Caco-2 (cell line): Measurements from ENCODE around the gene AKAP9. TPM values are rescaled to one million over a fixed set of nuclear protein-coding genes. Genes with fewer than 3 reads are reported as not detected.

Experiments used
- BruUV-seq: library from RNA; stranded (reverse); fragments of 400-500 nt; replicated peaks from 2 replicates; lab custom pipeline; 2021; lab: Mats Ljungman, UMichigan
- CTCF ChIA-PET: fragments of 300-600 bp; sonication (Branson Sonifier 250); formaldehyde crosslinking; loops from one replicate; lab custom pipeline; 2022; ENCODE audit warnings: antibody characterized with exemption; lab: Charles Lee
- POLR2A ChIA-PET: fragments of 300-600 bp; sonication (Branson Sonifier 250); formaldehyde crosslinking; loops from one replicate; lab custom pipeline; 2022; ENCODE audit warnings: antibody characterized with exemption; lab: Charles Lee
- DNase-seq, 2 experiments: peaks; one replicate each; pipeline versions ENCODE4 v3.0.0 to v3.0.0-alpha.2; 2020 to 2022
- H3K27me3 ChIP-seq: replicated peaks from 2 replicates; pipeline ENCODE4 v1.6.0; 2011; ENCODE audit warnings: low read length; ENCODE audit not compliant: control insufficient read depth, insufficient read depth
- H3K36me3 ChIP-seq: 2 replicates; pipeline ENCODE4 v1.5.1; 2011; ENCODE audit warnings: low read length; ENCODE audit not compliant: control insufficient read depth, insufficient read depth
- H3K4me1 ChIP-seq: fragments of 250-450 bp; sonication (Bioruptor Pico); 2 replicates; pipeline ENCODE4 v1.5.1; 2020; ENCODE audit warnings: mild to moderate bottlenecking
- H3K4me3 ChIP-seq: 2 replicates; pipeline ENCODE4 v1.5.1; 2011; ENCODE audit warnings: low read depth, mild to moderate bottlenecking, control low read depth, low read length
- H3K9me3 ChIP-seq: fragments of 250-450 bp; sonication (Bioruptor Pico); 2 replicates; pipeline ENCODE4 v1.5.1; 2020; ENCODE audit warnings: mild to moderate bottlenecking, moderate library complexity
- H3K27ac Mint-ChIP-seq: one replicate; pipeline ENCODE4 v1.8.0; 2022; ENCODE audit warnings: mixed read lengths; ENCODE audit not compliant: unreplicated experiment
- H3K27me3 Mint-ChIP-seq: one replicate; pipeline ENCODE4 v1.8.0; 2022; ENCODE audit warnings: mixed read lengths; ENCODE audit not compliant: insufficient read depth, unreplicated experiment
- H3K36me3 Mint-ChIP-seq: one replicate; pipeline ENCODE4 v1.8.0; 2022; ENCODE audit warnings: mild to moderate bottlenecking, mixed read lengths; ENCODE audit not compliant: insufficient read depth, unreplicated experiment
- H3K4me1 Mint-ChIP-seq: one replicate; pipeline ENCODE4 v1.8.0; 2022; ENCODE audit warnings: low read depth, mixed read lengths; ENCODE audit not compliant: unreplicated experiment
- H3K4me3 Mint-ChIP-seq: one replicate; pipeline ENCODE4 v1.8.0; 2022; ENCODE audit warnings: mild to moderate bottlenecking, moderate library complexity, mixed read lengths; ENCODE audit not compliant: unreplicated experiment
- H3K9me3 Mint-ChIP-seq: one replicate; pipeline ENCODE4 v1.8.0; 2022; ENCODE audit warnings: mixed read lengths; ENCODE audit not compliant: unreplicated experiment
- CTCF ChIP-seq, 2 experiments: fragments of 200-600 bp in 1 of 2; IDR thresholded peaks; 1 replicate in 1 of 2; 2 replicates in 1 of 2; pipeline versions ENCODE4 v1.5.1 to v1.8.0; 2011 to 2022; ENCODE audit warnings: antibody characterized with exemption in 1 of 2, control low read depth in 1 of 2, inconsistent platforms in 1 of 2, low read depth in 1 of 2, low read length in 1 of 2, mild to moderate bottlenecking in 1 of 2, moderate library complexity in 1 of 2; ENCODE audit not compliant: insufficient read depth in 1 of 2, severe bottlenecking in 1 of 2, unreplicated experiment in 1 of 2
- intact Hi-C: fragments of 100-400 bp; cut with micrococcal nuclease; formaldehyde crosslinking; loops from one replicate; pipeline ENCODE4 v1.10.0; 2022; ENCODE audit not compliant: unreplicated experiment
- total RNA-seq: library from RNA; stranded (reverse); gene quantifications from 2 replicates; pipeline ENCODE4 v1.2.3, GENCODE V29; 2022

Gene AKAP9
- total RNA-seq, 1 experiment from 2014 or later: 79.4 TPM

DNA sequence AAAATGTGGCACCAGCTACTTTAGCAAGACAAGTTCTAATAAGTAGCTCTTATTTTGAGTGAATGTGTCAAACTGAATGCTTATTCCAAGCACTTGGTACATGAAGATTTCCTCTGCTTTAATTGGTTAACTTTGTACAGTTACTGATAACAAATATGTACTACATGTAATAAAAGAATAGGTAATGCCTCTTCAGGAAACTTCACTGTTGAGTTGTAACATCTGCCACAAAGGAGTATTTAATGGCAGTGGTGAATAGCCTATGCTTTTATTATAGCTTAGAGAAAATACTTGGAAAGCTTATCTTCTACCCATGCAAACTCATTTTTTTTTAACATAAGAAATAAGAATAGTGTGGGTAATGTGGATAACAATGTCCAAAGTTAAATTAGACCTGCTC lies 111.0 kb downstream of the AKAP9 start:
- Histone ChIP-seq H3K36me3 (no peaks in the 10 kb centered on the region), H3K27me3 (no peaks in the 10 kb centered on the region), H3K4me3 (no peak overlapping the region), H3K4me1 (peaks cover 25% of the 10 kb centered on the region), H3K9me3 (no peaks in the 10 kb centered on the region)
- DNase-seq: no peak
- no peak overlapping the region for H3K4me3 Mint-ChIP-seq
- intact Hi-C loops: no loop called here
- no peak overlapping the region for H3K27ac Mint-ChIP-seq
- H3K36me3 Mint-ChIP-seq: peaks cover 16% of the 10 kb centered on the region
- H3K9me3 Mint-ChIP-seq: no peaks in the 10 kb centered on the region
- H3K27me3 Mint-ChIP-seq: no peaks in the 10 kb centered on the region
- ChIA-PET CTCF (no interaction called here), POLR2A (no interaction called here)
- BruUV-seq: no TSS peak
- no peak for TF ChIP-seq CTCF (IDR thresholded peaks at IDR 0.05; ENCODE audit: insufficient read depth in 1 of 2, low read depth in 1 of 2, low read length in 1 of 2, severe bottlenecking in 1 of 2, unreplicated experiment in 1 of 2)
- H3K4me1 Mint-ChIP-seq: peaks cover 10% of the 10 kb centered on the region

DNA sequence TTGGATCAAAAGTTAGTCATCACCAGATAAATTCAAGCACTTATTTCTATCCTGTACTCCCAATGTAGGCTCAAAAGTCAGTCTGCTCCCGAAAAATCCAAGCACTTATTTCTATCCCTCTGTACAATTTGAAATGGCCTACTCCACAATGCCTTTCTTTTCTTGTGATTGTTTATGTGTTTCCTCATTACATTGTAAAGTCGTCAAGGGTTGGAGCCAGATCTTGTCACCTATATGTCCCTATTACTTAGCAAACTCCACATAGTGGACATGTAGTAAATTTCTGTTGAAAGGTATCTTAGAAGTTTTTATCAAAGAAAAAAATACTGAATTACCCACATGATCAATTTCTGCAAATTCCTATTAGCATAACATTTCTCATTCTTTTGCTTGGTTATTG lies 111.5 kb downstream of the AKAP9 start:
- ChIA-PET CTCF (no interaction called here), POLR2A (no interaction called here)

GRCh38 chr7:92052684-92053083 lies 112.0 kb downstream of the AKAP9 start:
- Mint-ChIP-seq H3K27me3 (no peaks in the 10 kb centered on the region), H3K9me3 (no peaks in the 10 kb centered on the region), H3K27ac (no peak overlapping the region), H3K36me3 (peaks cover 7% of the 10 kb centered on the region), H3K4me3 (no peak overlapping the region), H3K4me1 (peaks cover 10% of the 10 kb centered on the region)
- H3K4me1 ChIP-seq: peaks cover 33% of the 10 kb centered on the region
- intact Hi-C loops: no loop called here
- no peaks in the 10 kb centered on the region for H3K27me3 ChIP-seq
- ChIA-PET POLR2A (no interaction called here), CTCF (no interaction called here)
- H3K4me3 ChIP-seq: no peak overlapping the region
- DNase-seq: no peak
- BruUV-seq: no TSS peak
- H3K36me3 ChIP-seq: no peaks in the 10 kb centered on the region
- H3K9me3 ChIP-seq: no peaks in the 10 kb centered on the region
- TF ChIP-seq CTCF (IDR thresholded peaks at IDR 0.05; ENCODE audit: insufficient read depth in 1 of 2, low read depth in 1 of 2, low read length in 1 of 2, severe bottlenecking in 1 of 2, unreplicated experiment in 1 of 2): no peak

More for the DNA sequence above, 111.5 kb downstream of the AKAP9 start:
- Mint-ChIP-seq H3K27ac (no peak overlapping the region), H3K9me3 (no peaks in the 10 kb centered on the region), H3K36me3 (peaks cover 11% of the 10 kb centered on the region), H3K4me1 (peaks cover 10% of the 10 kb centered on the region), H3K27me3 (no peaks in the 10 kb centered on the region), H3K4me3 (no peak overlapping the region)
- H3K27me3 ChIP-seq: no peaks in the 10 kb centered on the region
- H3K4me1 ChIP-seq: peaks cover 28% of the 10 kb centered on the region
- BruUV-seq: no TSS peak
- H3K36me3 ChIP-seq: no peaks in the 10 kb centered on the region
- H3K4me3 ChIP-seq: no peak overlapping the region
- intact Hi-C loops: no loop called here
- DNase-seq: no peak
- no peak for TF ChIP-seq CTCF (IDR thresholded peaks at IDR 0.05; ENCODE audit: insufficient read depth in 1 of 2, low read depth in 1 of 2, low read length in 1 of 2, severe bottlenecking in 1 of 2, unreplicated experiment in 1 of 2)
- no peaks in the 10 kb centered on the region for H3K9me3 ChIP-seq
